ENCODE measurements around the gene CDKAL1.
"Not testable (repeated sequence)": the region's sequence is repeated elsewhere in the genome, so short reads cannot be mapped to it uniquely, and the experiment has no call there.

The CDKAL1 gene

DNA sequence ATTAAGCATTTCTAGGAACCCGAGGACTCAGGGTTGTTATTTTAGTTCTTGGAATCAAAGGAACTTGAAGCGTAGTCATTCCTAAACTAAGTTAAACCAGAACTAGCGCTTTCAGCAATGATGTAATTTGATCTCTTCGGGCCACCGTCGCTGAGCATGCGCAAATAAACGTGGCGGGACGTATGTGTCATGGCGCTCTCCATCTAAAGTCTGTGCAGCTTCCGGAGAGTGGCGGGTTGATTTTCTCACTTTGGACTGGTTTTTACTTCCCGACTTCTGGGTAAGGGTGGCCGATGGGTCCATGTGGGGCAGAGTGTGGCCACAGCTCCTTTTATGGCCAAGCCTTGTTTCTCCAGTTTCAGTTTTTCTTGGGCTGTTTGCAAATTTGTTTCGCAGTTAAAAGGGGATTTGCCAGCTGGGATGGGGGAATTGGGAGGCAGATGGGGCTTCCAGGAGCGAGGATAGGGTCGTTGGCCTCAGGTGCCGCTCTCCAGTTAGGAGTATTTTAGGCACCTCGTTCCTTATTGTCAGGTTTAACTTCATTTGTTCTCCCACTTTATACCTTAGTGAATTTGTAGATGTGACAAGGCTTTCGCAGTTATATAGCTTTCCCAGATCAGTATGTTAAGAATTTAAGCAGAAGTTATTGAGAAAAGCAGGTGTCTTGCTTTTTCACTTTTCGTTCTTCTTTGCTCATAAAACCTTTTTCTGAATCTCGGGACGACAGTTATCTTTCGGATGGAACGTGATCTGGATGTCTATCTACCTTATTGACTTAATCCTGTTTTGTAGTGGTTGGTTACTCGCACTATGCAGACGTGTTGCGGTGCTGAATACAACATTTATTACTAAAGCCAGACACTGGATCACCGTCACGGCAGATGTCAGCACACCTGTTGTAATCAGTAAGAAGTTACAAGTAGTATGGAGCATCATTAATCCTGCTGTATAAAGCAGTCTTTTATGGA is at the start of gene CDKAL1:
Gene CDKAL1 (plus strand): TSS at position 163 of the 968 bp plus-strand sequence. CDS start 11,894 bp downstream, outside the sequence.
- peak; percentile 94 for DNase-seq

DNA sequence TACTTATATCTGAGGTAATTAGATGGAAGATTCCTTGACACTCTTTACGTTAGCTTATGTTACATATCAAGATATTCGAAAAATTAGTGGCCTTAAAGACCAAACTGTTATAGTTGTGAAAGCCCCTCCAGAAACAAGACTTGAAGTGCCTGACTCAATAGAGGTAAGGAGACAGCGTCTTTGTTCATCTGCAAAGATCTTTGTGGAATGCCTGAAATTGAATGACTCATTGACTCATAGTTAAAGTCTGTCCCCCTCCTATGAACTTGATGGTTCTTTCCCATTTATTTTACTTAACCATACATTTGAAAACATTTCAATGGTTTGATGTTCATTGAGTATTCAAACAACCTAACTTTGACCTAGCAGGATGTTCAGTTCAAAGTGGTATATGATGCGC is 47.6 kb upstream of the CDKAL1 start:
- DNase-seq: no peak

- no peak for DNase-seq
Measured at GRCh38 chr6:20487669-20488375, 46.4 kb upstream of the CDKAL1 start.

- no peak for DNase-seq
Measured at GRCh38 chr6:20490591-20490990, 43.7 kb upstream of the CDKAL1 start.

DNA sequence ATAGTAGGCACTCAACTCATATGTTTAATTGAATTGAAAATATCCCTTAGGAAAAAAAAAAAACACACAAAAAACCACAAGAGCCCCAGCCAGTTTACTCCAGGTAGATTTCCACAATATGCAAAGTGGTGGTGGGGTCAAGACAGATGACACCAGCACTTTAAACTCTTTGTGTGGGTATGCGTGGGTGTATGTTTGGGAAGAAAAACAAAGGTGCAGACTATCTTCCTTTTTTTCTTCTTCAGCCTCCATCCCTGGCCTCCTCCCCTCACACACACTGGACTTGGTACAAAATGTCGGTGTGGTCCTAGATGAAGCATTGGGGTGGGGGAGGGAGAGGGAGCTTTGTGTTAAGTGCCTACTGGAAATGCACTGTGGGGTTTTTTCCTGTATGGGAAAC is 42.2 kb upstream of the CDKAL1 start:
- no peak for DNase-seq

GRCh38 chr6:20497216-20498040 is 36.8 kb upstream of the CDKAL1 start:
- peak; percentile 68 for DNase-seq

- no peak for DNase-seq
Measured at GRCh38 chr6:20498041-20498385, 36.2 kb upstream of the CDKAL1 start.

GRCh38 chr6:20509212-20509611 is 25.0 kb upstream of the CDKAL1 start:
- DNase-seq: no peak

DNA sequence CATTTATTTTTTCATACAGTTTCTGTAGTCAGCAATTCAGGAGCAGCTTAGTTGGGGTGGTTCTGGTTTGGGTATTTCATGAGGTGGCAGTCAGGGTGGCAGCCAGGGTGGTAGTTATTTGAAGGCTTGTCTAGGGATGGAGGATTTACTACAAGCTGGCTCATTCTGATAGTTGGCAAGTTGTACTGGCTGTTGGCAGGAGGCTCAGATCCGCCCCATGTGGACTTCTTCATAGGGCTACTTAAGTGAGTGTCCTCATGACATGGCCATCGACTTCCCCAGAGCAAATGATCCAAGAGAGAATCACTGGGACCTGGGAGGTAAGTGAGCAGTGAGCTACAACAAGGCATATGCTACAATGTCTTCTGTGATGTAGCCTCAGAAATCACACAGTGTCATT is 22.4 kb upstream of the CDKAL1 start:
- DNase-seq: no peak

- DNase-seq: not testable (repeated sequence)
Measured at GRCh38 chr6:20525208-20525607, 9.0 kb upstream of the CDKAL1 start.

DNA sequence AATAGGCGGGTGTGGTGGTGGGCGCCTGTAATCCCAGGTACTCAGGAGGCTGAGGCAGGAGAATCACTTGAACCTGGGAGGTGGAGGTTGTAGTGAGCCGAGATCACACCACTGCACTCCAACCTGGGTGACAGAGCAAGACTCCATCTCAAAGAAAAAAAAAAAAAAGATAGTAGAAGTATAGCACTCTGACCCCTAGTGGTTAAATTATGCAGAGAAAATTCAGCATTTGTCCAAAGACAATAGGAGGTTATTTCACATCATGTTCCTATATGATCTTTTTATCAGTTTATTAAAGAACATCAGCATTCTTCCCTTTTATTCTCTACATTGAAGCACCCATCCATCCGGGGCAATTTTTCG is 5.2 kb upstream of the CDKAL1 start:
- DNase-seq: peak; percentile 39

GRCh38 chr6:20532881-20533280 is 1.4 kb upstream of the CDKAL1 start:
- no peak for DNase-seq

DNA sequence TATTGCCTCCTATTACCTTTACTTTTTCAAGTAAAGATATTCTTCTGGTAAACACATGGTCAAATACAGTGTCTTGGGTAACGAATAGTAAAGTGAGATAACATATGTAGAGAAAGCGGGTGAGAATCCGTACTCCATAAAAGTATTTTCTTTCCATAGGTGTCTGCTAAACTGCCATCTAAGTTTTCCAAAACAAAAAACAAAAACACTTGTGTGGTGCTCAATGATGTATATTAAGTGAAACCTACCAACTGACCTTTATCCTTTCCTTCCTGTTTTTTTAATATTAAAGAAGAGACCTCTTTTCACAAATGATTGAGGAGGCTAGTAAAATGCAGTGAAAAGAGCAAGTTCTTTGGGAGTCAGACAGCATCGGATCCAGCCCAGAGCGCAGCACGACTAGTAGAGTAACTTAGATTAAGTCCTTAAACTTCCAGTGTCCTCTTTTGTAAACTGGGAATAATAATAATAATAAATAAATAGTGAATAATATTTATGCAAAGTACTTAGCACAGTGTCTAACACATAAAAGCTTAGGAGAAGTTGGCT is 437 bp upstream of the CDKAL1 start:
- no peak for DNase-seq

GRCh38 chr6:20538131-20538662 is 3.9 kb downstream of the CDKAL1 start:
- no peak for DNase-seq

DNA sequence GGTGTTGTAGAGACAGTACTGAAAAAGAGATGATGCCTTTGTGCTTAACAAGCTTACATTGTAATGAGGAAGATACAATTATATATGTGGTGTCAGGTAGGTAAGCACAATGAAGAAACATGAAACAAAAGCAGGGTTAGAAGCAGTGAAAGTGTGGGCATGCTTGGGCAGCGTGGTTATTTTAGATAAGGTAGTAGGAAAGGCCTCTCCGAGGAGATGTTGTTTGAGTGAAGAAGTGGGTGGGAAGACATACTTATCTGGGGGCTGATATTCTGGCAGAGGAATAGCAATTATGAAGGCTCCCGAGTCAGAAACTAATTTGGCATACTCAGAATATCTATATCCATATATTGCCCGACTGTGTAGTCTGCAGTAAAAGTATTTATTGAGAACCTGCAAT is 4.7 kb downstream of the CDKAL1 start:
- no peak for DNase-seq

DNA sequence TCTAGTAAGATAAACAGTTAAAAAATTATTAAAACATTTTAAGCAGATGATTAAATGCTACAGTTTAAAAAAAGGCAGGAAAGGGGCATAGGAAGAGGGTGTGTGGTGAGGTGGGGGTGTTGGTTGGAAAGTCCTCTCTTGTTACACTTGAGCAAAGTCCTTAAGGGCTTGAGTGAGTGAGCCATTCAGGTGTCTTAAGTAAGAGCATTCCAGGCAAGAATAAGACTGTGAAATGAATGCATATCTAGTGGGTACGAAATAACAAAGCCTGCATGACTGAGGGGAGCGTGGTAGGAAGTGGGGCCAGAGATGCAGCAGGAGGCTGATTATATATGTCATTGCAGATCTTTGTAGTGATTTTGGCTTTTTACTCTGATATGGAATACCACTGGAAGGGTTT is 5.1 kb downstream of the CDKAL1 start:
- no peak for DNase-seq

DNA sequence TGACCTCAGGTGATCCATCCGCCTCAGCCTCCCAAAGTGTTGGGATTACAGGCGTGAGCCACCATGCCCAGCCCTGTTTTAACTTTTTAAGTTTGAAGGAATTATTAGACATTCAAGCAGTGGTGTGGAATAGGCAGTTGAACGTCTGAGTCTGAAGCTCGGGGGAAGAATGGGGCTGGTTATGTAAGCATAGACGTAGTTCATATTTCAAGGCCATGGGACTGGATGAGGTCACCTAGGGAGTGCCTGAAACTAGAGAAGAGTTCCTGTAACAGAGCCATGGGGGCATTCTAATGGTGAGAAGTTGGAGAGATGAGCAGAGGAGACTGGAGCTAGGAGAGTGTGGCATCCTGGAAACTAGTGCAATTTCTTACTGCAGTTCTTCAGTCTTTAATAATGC is 6.4 kb downstream of the CDKAL1 start:
- no peak for DNase-seq

DNA sequence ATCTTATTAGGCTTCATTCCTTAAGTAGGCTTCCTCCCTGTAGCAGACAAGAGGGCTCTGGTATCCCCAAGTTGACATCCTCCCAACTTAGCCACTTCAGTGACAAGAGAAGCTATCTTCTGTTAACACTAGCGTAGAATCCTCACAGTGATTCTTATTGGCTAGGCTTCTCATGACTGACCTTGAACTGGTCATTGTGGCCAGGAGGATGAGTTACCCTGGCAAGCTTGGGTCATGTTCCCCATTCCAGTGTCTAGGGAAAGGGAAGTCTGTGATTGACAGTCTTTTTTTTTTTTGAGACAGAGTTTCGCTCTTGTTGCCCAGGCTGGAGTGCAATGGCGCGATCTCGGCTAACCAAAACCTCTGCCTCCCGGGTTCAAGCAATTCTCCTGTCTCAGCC is 7.1 kb downstream of the CDKAL1 start:
- no peak for DNase-seq

GRCh38 chr6:20542927-20543602 is 8.8 kb downstream of the CDKAL1 start:
- DNase-seq: peak; percentile 50

- no peak for DNase-seq
Measured at GRCh38 chr6:20548264-20548663, 14.0 kb downstream of the CDKAL1 start.

- DNase-seq: not testable (repeated sequence)
Measured at GRCh38 chr6:20549398-20549797, 15.1 kb downstream of the CDKAL1 start.

GRCh38 chr6:20554326-20554725 is 20.1 kb downstream of the CDKAL1 start:
- DNase-seq: no peak

Measured in fibroblast of skin of right biceps (primary cell).